ENCODE measurements around the gene GSN.
A peak's percentile ranks its signal among the peaks of the same experiment; 100 is the strongest.

Gene GSN

DNA sequence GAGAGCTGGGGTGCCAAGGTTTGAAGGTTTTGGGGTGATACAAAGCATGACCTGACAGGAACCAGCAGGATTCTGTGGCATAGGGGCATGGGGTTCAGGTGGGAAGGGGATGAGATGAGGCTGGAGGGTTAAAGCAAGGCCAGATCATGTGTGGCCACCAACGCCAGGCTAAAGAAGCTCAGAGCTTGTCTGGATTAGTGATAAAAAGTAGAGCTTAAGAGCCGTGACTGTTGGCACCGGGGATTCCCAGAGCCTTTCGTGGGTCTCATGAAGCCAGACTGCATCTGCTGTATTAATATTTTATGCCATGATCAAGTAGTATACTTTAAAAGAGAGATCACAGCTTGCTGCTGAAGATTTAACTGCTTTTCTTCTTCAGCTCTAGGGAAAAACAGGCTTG, 8.5 kb upstream of the GSN start:
- Mint-ChIP-seq H3K4me1 (ENCODE audit: low read depth in 2 of 2) (no peaks in the 10 kb centered on the region), H3K36me3 (ENCODE audit: insufficient read depth) (no peaks in the 10 kb centered on the region), H3K4me3 (no peak overlapping the region), H3K9me3 (no peaks in the 10 kb centered on the region), H3K27ac (no peak overlapping the region), H3K27me3 (no peaks in the 10 kb centered on the region)
- DNase-seq (no peak), ATAC-seq (replicated peaks) (no peak)

DNA sequence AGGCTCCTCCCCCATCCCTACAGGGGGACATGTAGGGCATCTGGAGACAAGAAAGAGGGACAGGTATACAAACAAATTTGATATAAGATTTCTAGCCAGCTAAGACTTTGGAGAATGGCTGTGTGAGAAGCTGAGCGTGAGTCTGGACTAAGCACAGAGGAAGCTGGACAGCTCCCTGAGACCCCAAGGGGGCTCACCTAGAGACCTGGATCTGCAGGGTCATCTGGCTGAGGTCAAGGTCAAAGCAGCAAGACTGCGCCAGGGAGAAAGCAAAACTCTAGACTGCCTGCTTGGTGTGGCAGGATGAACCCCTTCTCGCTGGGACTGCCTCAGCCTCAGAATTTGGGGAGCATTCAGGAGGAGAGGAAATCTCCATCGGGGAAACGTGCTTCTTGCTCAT, 8.0 kb upstream of the GSN start:
- no peaks in the 10 kb centered on the region for H3K4me1 Mint-ChIP-seq (ENCODE audit: low read depth in 2 of 2)
- no peak overlapping the region for H3K4me3 Mint-ChIP-seq
- H3K36me3 Mint-ChIP-seq (ENCODE audit: insufficient read depth) = no peaks in the 10 kb centered on the region
- H3K27me3 Mint-ChIP-seq = no peaks in the 10 kb centered on the region
- ATAC-seq (replicated peaks) (no peak), DNase-seq (no peak)
- no peaks in the 10 kb centered on the region for H3K9me3 Mint-ChIP-seq
- H3K27ac Mint-ChIP-seq = no peak overlapping the region

DNA sequence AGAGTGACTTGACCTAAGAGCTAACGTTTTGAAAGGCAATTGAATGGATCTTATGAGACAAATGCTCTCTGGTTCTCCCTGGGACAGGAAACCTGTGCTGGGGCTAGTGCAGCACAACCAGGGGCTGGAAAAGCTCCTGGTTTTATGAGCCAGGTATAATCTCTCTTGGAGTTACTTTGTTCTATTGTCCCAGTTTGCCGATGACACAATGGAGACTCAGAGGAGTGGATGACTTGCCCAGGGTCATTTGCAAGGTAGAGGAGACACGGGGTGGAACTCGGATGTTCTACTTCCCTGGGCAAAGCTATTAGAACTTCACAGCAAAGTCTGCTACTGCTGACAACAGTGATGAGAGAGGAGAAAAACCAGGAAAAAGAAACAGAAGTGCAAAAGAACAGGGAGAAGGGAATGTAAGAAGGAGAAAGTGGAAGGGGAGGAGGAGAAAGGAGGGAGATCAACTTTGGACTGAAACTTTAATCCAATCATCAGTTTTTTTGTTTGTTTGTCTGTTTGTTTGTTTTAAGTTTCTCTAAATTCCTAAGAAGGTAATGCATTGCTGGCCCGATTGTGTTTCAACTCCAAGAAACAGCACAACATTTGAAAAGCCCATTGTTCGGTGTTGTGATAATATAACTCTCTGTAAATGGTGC, 7.4 kb upstream of the GSN start:
- no peak for ATAC-seq (replicated peaks)
- Mint-ChIP-seq H3K4me3 (no peak overlapping the region), H3K27ac (no peak overlapping the region), H3K36me3 (ENCODE audit: insufficient read depth) (no peaks in the 10 kb centered on the region), H3K27me3 (no peaks in the 10 kb centered on the region), H3K4me1 (ENCODE audit: low read depth in 2 of 2) (no peaks in the 10 kb centered on the region), H3K9me3 (no peaks in the 10 kb centered on the region)
- DNase-seq = no peak

DNA sequence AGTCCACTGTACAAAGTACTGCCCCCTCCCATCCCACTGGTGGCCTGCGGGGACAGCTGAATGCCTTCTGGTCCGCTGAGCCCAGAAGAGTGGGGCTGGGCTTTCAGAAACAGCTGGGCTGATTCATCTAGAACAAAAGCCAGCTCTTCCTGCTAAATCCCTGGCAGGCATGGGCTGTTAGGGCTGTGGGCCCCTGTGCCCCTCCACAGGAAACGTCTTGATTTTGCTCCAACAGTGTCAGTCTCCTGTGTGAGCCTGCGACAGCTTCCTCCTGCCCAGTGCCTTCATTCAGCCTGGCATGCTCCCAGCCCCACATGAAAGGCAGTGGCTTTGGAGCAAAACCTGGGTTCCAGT, 6.9 kb upstream of the GSN start:
- no peak overlapping the region for H3K27ac Mint-ChIP-seq
- H3K36me3 Mint-ChIP-seq (ENCODE audit: insufficient read depth) = no peaks in the 10 kb centered on the region
- no peaks in the 10 kb centered on the region for H3K27me3 Mint-ChIP-seq
- H3K9me3 Mint-ChIP-seq = no peaks in the 10 kb centered on the region
- no peak for DNase-seq
- H3K4me3 Mint-ChIP-seq = no peak overlapping the region
- H3K4me1 Mint-ChIP-seq (ENCODE audit: low read depth in 2 of 2) = no peaks in the 10 kb centered on the region
- ATAC-seq (replicated peaks) = no peak

DNA sequence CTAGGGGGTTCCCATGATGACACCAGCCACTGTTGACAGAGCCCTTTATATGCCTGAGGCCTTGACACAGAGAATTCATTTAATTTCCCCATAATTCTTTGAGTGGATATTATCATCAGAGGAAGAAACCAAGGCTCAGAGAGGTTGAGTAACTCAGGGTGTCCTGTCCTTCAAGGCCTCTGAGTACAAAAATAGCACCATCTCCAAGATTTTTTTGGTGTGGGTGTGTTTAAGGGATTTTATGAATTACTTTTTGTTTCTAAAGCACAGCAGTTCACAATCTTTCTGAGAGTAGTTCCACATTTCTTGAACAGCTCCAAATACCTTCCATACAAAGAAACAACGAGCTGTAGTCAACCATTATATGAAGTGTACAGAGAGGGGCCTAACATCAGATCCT, 6.2 kb upstream of the GSN start:
- no peaks in the 10 kb centered on the region for H3K36me3 Mint-ChIP-seq (ENCODE audit: insufficient read depth)
- ATAC-seq (replicated peaks) = no peak
- no peaks in the 10 kb centered on the region for H3K9me3 Mint-ChIP-seq
- H3K4me3 Mint-ChIP-seq = no peak overlapping the region
- no peaks in the 10 kb centered on the region for H3K27me3 Mint-ChIP-seq
- H3K4me1 Mint-ChIP-seq (ENCODE audit: low read depth in 2 of 2) = no peaks in the 10 kb centered on the region
- H3K27ac Mint-ChIP-seq = no peak overlapping the region
- DNase-seq = no peak

- no peaks in the 10 kb centered on the region for H3K36me3 Mint-ChIP-seq (ENCODE audit: insufficient read depth)
- ATAC-seq (replicated peaks) = no peak
- H3K27ac Mint-ChIP-seq = no peak overlapping the region
- no peak for DNase-seq
- no peaks in the 10 kb centered on the region for H3K9me3 Mint-ChIP-seq
- no peak overlapping the region for H3K4me3 Mint-ChIP-seq
- H3K27me3 Mint-ChIP-seq = no peaks in the 10 kb centered on the region
- H3K4me1 Mint-ChIP-seq (ENCODE audit: low read depth in 2 of 2) = peaks cover 0 to 2% of the 10 kb centered on the region in 2 donors
These were observed 5.5 kb upstream of the GSN start for GRCh38 chr9:121262423-121262822.

GRCh38 chr9:121262953-121263352, 5.0 kb upstream of the GSN start:
- H3K27me3 Mint-ChIP-seq = no peaks in the 10 kb centered on the region
- peaks cover 3 to 6% of the 10 kb centered on the region in 2 donors for H3K4me1 Mint-ChIP-seq (ENCODE audit: low read depth in 2 of 2)
- no peak overlapping the region for H3K27ac Mint-ChIP-seq
- H3K4me3 Mint-ChIP-seq = no peak overlapping the region
- DNase-seq (no peak), ATAC-seq (replicated peaks) (no peak)
- H3K9me3 Mint-ChIP-seq = no peaks in the 10 kb centered on the region
- H3K36me3 Mint-ChIP-seq (ENCODE audit: insufficient read depth) = no peaks in the 10 kb centered on the region

GRCh38 chr9:121266356-121266755, 1.6 kb upstream of the GSN start:
- H3K36me3 Mint-ChIP-seq (ENCODE audit: insufficient read depth) = no peaks in the 10 kb centered on the region
- ATAC-seq (replicated peaks) (no peak), DNase-seq (no peak)
- no peak overlapping the region for H3K27ac Mint-ChIP-seq
- no peaks in the 10 kb centered on the region for H3K27me3 Mint-ChIP-seq
- H3K4me1 Mint-ChIP-seq (ENCODE audit: low read depth in 2 of 2) = peaks cover 10% of the 10 kb centered on the region in 2 donors
- no peaks in the 10 kb centered on the region for H3K9me3 Mint-ChIP-seq
- peak overlapping the region in 1 of 2 donors; percentile 7 for H3K4me3 Mint-ChIP-seq

DNA sequence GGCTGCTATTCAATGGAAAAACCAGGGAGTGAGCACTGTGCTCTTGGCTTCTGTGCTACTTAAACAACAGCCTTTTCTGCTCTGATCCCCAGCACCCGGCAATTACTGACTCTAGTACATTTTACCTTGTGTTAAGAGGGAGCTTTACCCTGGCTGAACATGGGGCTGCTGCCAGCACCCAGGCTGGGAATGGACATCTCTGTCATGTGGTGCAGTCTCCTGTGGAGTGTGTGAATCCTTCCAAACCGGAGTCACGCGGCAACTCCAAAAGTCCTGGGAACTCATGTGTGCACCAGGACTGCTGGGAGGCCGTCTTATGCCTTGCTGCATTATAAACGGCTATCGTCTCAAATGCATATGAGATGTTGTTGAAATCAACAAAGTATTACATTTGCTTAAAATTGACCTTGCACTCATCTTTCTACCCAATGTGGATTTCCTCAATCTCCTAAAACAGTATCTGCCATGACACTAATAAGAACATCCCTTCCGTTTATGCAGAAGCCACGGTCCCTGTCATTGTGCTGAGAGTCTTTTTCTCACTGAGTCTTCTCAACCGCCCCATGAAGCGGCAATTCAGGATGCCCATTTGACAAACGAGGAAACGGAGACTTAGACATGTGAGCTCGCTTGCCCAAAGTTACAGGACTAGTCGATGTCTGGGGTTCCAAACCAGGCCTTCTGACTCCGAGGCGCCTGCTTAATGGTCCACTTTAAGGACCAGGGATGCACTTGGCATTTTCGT, 884 bp upstream of the GSN start:
- Mint-ChIP-seq H3K9me3 (no peaks in the 10 kb centered on the region), H3K36me3 (ENCODE audit: insufficient read depth) (no peaks in the 10 kb centered on the region), H3K4me3 (peak overlapping the region; percentile 83 to 84), H3K27me3 (no peaks in the 10 kb centered on the region), H3K27ac (no peak overlapping the region), H3K4me1 (ENCODE audit: low read depth in 2 of 2) (peaks cover 10% of the 10 kb centered on the region in 2 donors)
- ATAC-seq (replicated peaks) (no peak), DNase-seq (no peak)

- no peak for DNase-seq
- peak; percentile 38 for ATAC-seq (replicated peaks)
- no peaks in the 10 kb centered on the region for H3K9me3 Mint-ChIP-seq
- H3K36me3 Mint-ChIP-seq (ENCODE audit: insufficient read depth) = no peaks in the 10 kb centered on the region
- peak overlapping the region; percentile 20 to 85 for H3K27ac Mint-ChIP-seq
- no peaks in the 10 kb centered on the region for H3K27me3 Mint-ChIP-seq
- peaks cover 10% of the 10 kb centered on the region in 2 donors for H3K4me1 Mint-ChIP-seq (ENCODE audit: low read depth in 2 of 2)
- H3K4me3 Mint-ChIP-seq = peak overlapping the region; percentile 83 to 84
These were observed 562 bp downstream of the GSN start for GRCh38 chr9:121268598-121268850.

GRCh38 chr9:121268851-121269641, 1.1 kb downstream of the GSN start:
- Mint-ChIP-seq H3K27me3 (no peaks in the 10 kb centered on the region), H3K4me1 (ENCODE audit: low read depth in 2 of 2) (peaks cover 10% of the 10 kb centered on the region in 2 donors), H3K4me3 (peak overlapping the region; percentile 83 to 84), H3K9me3 (no peaks in the 10 kb centered on the region), H3K27ac (peak overlapping the region; percentile 20 to 85), H3K36me3 (ENCODE audit: insufficient read depth) (no peaks in the 10 kb centered on the region)
- no peak for DNase-seq
- no peak for ATAC-seq (replicated peaks)

- peaks cover 10% of the 10 kb centered on the region in 2 donors for H3K4me1 Mint-ChIP-seq (ENCODE audit: low read depth in 2 of 2)
- no peaks in the 10 kb centered on the region for H3K9me3 Mint-ChIP-seq
- DNase-seq = no peak
- H3K27me3 Mint-ChIP-seq = no peaks in the 10 kb centered on the region
- peak overlapping the region in 1 of 2 donors; percentile 85 for H3K27ac Mint-ChIP-seq
- H3K4me3 Mint-ChIP-seq = no peak overlapping the region
- H3K36me3 Mint-ChIP-seq (ENCODE audit: insufficient read depth) = no peaks in the 10 kb centered on the region
- ATAC-seq (replicated peaks) = no peak
These were observed 1.8 kb downstream of the GSN start for GRCh38 chr9:121269642-121270254.

- no peak for DNase-seq
- Mint-ChIP-seq H3K4me3 (no peak overlapping the region), H3K9me3 (no peaks in the 10 kb centered on the region), H3K4me1 (ENCODE audit: low read depth in 2 of 2) (peaks cover 10% of the 10 kb centered on the region in 2 donors), H3K27me3 (no peaks in the 10 kb centered on the region), H3K36me3 (ENCODE audit: insufficient read depth) (no peaks in the 10 kb centered on the region), H3K27ac (no peak overlapping the region)
- ATAC-seq (replicated peaks) = no peak
These were observed 3.7 kb downstream of the GSN start for GRCh38 chr9:121271368-121272341.
